ENCODE results near the gene TSFM. TPM values are rescaled to one million over a fixed set of nuclear protein-coding genes. Genes with fewer than 3 reads are reported as not detected.
"Not testable (repeated sequence)": the region's sequence is repeated elsewhere in the genome, so short reads cannot be mapped to it uniquely, and the experiment has no call there.

Gene TSFM
- total RNA-seq, 1 experiment from 2014 or later, result 73.7 TPM

- DNase-seq (ENCODE audit: low spot score), result no peak
- in situ Hi-C loops (cut with HindIII; ENCODE audit: low sequenced_read_pairs), result no loop called here
Measured at GRCh38 chr12:57807285-57807684, 24.7 kb downstream of the TSFM start.

GRCh38 chr12:57808351-57808750, 25.8 kb downstream of the TSFM start:
- in situ Hi-C loops (cut with HindIII; ENCODE audit: low sequenced_read_pairs), result no loop called here
- DNase-seq (ENCODE audit: low spot score), result no peak

- no peak for DNase-seq (ENCODE audit: low spot score)
- in situ Hi-C loops (cut with HindIII; ENCODE audit: low sequenced_read_pairs), result no loop called here
Measured at GRCh38 chr12:57809425-57809824, 26.8 kb downstream of the TSFM start.

- in situ Hi-C loops (cut with HindIII; ENCODE audit: low sequenced_read_pairs), result no loop called here
- no peak for DNase-seq (ENCODE audit: low spot score)
Measured at GRCh38 chr12:57810450-57810849, 27.9 kb downstream of the TSFM start.

- in situ Hi-C loops (cut with HindIII; ENCODE audit: low sequenced_read_pairs), result no loop called here
- DNase-seq (ENCODE audit: low spot score), result no peak
Measured at GRCh38 chr12:57811028-57811755, 28.6 kb downstream of the TSFM start.

GRCh38 chr12:57813111-57813970, 30.8 kb downstream of the TSFM start:
- in situ Hi-C loops (cut with HindIII; ENCODE audit: low sequenced_read_pairs), result no loop called here

GRCh38 chr12:57813971-57814772, 31.6 kb downstream of the TSFM start:
- in situ Hi-C loops (cut with HindIII; ENCODE audit: low sequenced_read_pairs), result no loop called here
- no peak for DNase-seq (ENCODE audit: low spot score)

More at GRCh38 chr12:57813111-57813970, 30.8 kb downstream of the TSFM start:
- DNase-seq (ENCODE audit: low spot score), result no peak

GRCh38 chr12:57815177-57816000, 32.8 kb downstream of the TSFM start:
- peak; percentile 62 for DNase-seq (ENCODE audit: low spot score)
- in situ Hi-C loops (cut with HindIII; ENCODE audit: low sequenced_read_pairs), result no loop called here

GRCh38 chr12:57816001-57816854, 33.6 kb downstream of the TSFM start:
- no peak for DNase-seq (ENCODE audit: low spot score)
- in situ Hi-C loops (cut with HindIII; ENCODE audit: low sequenced_read_pairs), result no loop called here

- no peak for DNase-seq (ENCODE audit: low spot score)
- in situ Hi-C loops (cut with HindIII; ENCODE audit: low sequenced_read_pairs), result no loop called here
Measured at GRCh38 chr12:57816855-57817151, 34.2 kb downstream of the TSFM start.

GRCh38 chr12:57817261-57817989, 34.8 kb downstream of the TSFM start:
- in situ Hi-C loops (cut with HindIII; ENCODE audit: low sequenced_read_pairs), result no loop called here
- no peak for DNase-seq (ENCODE audit: low spot score)

- in situ Hi-C loops (cut with HindIII; ENCODE audit: low sequenced_read_pairs); DNase-seq (ENCODE audit: low spot score): not testable (repeated sequence)
Measured at GRCh38 chr12:57817990-57818331, 35.4 kb downstream of the TSFM start.

- DNase-seq (ENCODE audit: low spot score); in situ Hi-C loops (cut with HindIII; ENCODE audit: low sequenced_read_pairs): not testable (repeated sequence)
Measured at GRCh38 chr12:57820119-57820518, 37.5 kb downstream of the TSFM start.

- DNase-seq (ENCODE audit: low spot score); in situ Hi-C loops (cut with HindIII; ENCODE audit: low sequenced_read_pairs): not testable (repeated sequence)
Measured at GRCh38 chr12:57821015-57821414, 38.4 kb downstream of the TSFM start.

GRCh38 chr12:57821474-57822214, 39.1 kb downstream of the TSFM start:
- in situ Hi-C loops (cut with HindIII; ENCODE audit: low sequenced_read_pairs), result no loop called here
- no peak for DNase-seq (ENCODE audit: low spot score)

GRCh38 chr12:57822392-57823130, 40.0 kb downstream of the TSFM start:
- no peak for DNase-seq (ENCODE audit: low spot score)
- in situ Hi-C loops (cut with HindIII; ENCODE audit: low sequenced_read_pairs), result no loop called here
